Right atrium auricular region (tissue), 2 donors: ENCODE results near the gene NHS. TPM values are rescaled to one million over a fixed set of nuclear protein-coding genes. Genes with fewer than 3 reads are reported as not detected.

ENCODE experiments used
- DNase-seq: peaks from one replicate; pipeline ENCODE4 v3.0.0-alpha.2; 2019; ENCODE audit warnings: low spot score
- H3K27ac ChIP-seq, 2 donors: fragments of 200-600 bp; sonication (generic); 1 replicate in 1 of 2; 2 replicates in 1 of 2; pipeline ENCODE4 v1.5.1; 2016 to 2019
- H3K27me3 ChIP-seq, 2 donors: fragments of 200-600 bp; sonication (generic); one replicate each; pipeline versions ENCODE4 v1.5.1 to v1.6.0; 2017 to 2019
- H3K36me3 ChIP-seq: fragments of 200-600 bp; sonication (generic); one replicate; pipeline ENCODE4 v1.5.1; 2016
- H3K4me1 ChIP-seq, 2 donors: fragments of 200-600 bp; sonication (generic); one replicate each; pipeline versions ENCODE4 v1.5.1 to v1.6.0; 2017 to 2019
- H3K4me3 ChIP-seq, 2 donors: fragments of 200-600 bp; sonication (generic); 1 replicate in 1 of 2; 2 replicates in 1 of 2; pipeline ENCODE4 v1.5.1; 2017 to 2019; ENCODE audit warnings: mild to moderate bottlenecking in 1 of 2, moderate library complexity in 1 of 2
- H3K9me3 ChIP-seq, 2 donors: fragments of 200-600 bp; sonication (generic); one replicate each; pipeline ENCODE4 v1.5.1; 2019
- CTCF ChIP-seq, 2 donors: fragments of 200-600 bp; sonication (generic); IDR thresholded peaks; one replicate each; pipeline ENCODE4 v1.5.1; 2019; ENCODE audit warnings: antibody characterized with exemption in 2 of 2
- microRNA-seq, 2 donors: library from miRNA; unstranded; fragments of <30 nt; microRNA quantifications; one replicate each; pipeline ENCODE4, GENCODE V29; 2016 to 2017; ENCODE audit warnings: borderline number of aligned reads in 2 of 2, borderline replicate concordance in 1 of 2
- total RNA-seq, 2 donors: library from RNA; depleted of rRNA; stranded (reverse); fragments of >200 nt; gene quantifications; one replicate each; pipeline ENCODE4 v1.1.0, GENCODE V29; 2016

Gene NHS
- total RNA-seq, 2 donors from 2014 or later = 0.59 to 2.0 TPM

DNA sequence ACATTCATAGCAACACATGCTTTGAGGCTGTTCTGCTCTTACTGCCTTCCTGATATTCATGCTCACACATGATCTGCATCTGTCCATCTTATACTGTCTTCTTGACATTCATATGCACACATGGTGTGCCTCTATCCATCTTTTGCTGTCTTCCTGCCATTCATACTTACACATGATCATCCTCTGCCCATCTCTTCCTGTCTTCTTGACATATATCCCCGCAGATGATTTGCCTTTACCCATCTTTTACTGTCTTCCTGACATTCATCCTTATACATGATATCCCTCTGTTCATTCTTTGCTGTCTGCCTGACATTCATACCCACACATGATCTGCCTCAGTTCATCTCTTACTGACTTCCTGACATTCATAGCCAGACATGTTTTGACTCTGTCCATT lies 399.1 kb downstream of the NHS start:
- no peak for TF ChIP-seq CTCF (IDR thresholded peaks at IDR 0.05)
- no peaks in the 10 kb centered on the region for H3K9me3 ChIP-seq
- H3K36me3 ChIP-seq = no peaks in the 10 kb centered on the region
- DNase-seq = no peak
- no peak overlapping the region for H3K27ac ChIP-seq
- H3K27me3 ChIP-seq = no peaks in the 10 kb centered on the region
- H3K4me1 ChIP-seq = no peaks in the 10 kb centered on the region
- H3K4me3 ChIP-seq = no peak overlapping the region

DNA sequence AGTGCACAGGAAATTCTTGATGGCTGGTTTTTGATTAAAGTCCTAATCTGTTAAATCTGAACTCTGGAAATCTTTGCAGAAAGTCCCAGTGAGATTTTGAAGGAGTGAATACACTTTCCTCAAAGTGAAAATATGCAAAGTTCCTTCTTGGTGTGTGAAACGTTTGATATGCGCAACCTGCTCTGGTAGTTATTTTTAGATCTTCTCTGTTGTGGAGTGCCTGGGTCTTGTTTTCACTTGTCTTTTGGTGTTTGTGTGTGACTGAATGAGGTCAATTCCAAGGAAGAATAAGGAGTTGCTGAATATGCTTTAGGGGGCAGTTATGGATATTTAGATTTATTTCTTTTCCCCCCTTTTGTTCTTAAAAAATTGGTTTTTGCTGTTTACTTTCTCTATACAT lies 404.0 kb downstream of the NHS start:
- Histone ChIP-seq H3K36me3 (no peaks in the 10 kb centered on the region), H3K4me1 (no peaks in the 10 kb centered on the region), H3K4me3 (no peak overlapping the region), H3K9me3 (peaks cover 0 to 4% of the 10 kb centered on the region in 2 donors), H3K27ac (no peak overlapping the region), H3K27me3 (no peaks in the 10 kb centered on the region)
- DNase-seq = no peak
- no peak for TF ChIP-seq CTCF (IDR thresholded peaks at IDR 0.05)

GRCh38 chrX:17779434-17779833 lies 404.4 kb downstream of the NHS start:
- H3K36me3 ChIP-seq = no peaks in the 10 kb centered on the region
- no peaks in the 10 kb centered on the region for H3K4me1 ChIP-seq
- no peak overlapping the region for H3K27ac ChIP-seq
- no peaks in the 10 kb centered on the region for H3K27me3 ChIP-seq
- no peak for DNase-seq
- no peak for TF ChIP-seq CTCF (IDR thresholded peaks at IDR 0.05)
- no peak overlapping the region for H3K4me3 ChIP-seq
- H3K9me3 ChIP-seq = peaks cover 0 to 4% of the 10 kb centered on the region in 2 donors

Small RNA genes within 50 kb of the gene (microRNA-seq; reads per million reads assigned to microRNA genes)
- 0 reads per million in 2 donors for gene MIR4768
